ENCODE data around the gene TLE2. TPM values are rescaled to one million over a fixed set of nuclear protein-coding genes. Genes with fewer than 3 reads are reported as not detected.

Gene TLE2
- total RNA-seq, 1 experiment from 2014 or later = 35.6 TPM

GRCh38 chr19:2977001-2977745 is 51.9 kb downstream of the TLE2 start, which contains the start of gene TLE6:
Gene TLE6, plus strand, starts transcription at chr19:2977564. Its CDS starts 670 bp downstream, at chr19:2978234.
- peak; percentile 91 for DNase-seq (ENCODE audit: low read depth, low spot score)
- H3K27ac ChIP-seq (ENCODE audit: low read depth, low read length) = peak within 1 kb of the TSS; percentile 56
- no peaks in the 10 kb centered on the region for H3K9me3 ChIP-seq (ENCODE audit: control insufficient read depth in 1 of 2, insufficient read depth in 1 of 2, low read depth in 1 of 2, low read length in 2 of 2)
- ChIA-PET RAD21 (ENCODE audit: low non-redundant PET in 1 of 2, low total read pairs in 2 of 2, uncharacterized antibody in 2 of 2, unreplicated experiment in 2 of 2) (interaction anchor here in 1 of 2 experiments (0.7 to 1.1 kb wide), 4 partner anchors 27 to 828 kb away, joined by 3 to 5 read pairs (median 4); no protein-coding TSS in a partner anchor), POLR2A (interaction anchor here (0.5 to 1.9 kb wide), 5 partner anchors 13 to 299 kb away, joined by 3 to 7 read pairs (median 5); no protein-coding TSS in a partner anchor), CTCF (interaction anchor here (0.5 to 1.5 kb wide), 4 partner anchors 15 to 127 kb away, joined by 3 to 8 read pairs (median 4); no protein-coding TSS in a partner anchor)
- intact Hi-C loops (cut with micrococcal nuclease) = no loop called here
- peak within 1 kb of the TSS; percentile 63 to 67 for H3K4me3 ChIP-seq (replicated peaks in 1 of 2; ENCODE audit: low read depth in 1 of 2, low read length in 2 of 2)
- no peaks in the 10 kb centered on the region for H3K79me2 ChIP-seq (ENCODE audit: insufficient read depth, low read length)
- no peaks in the 10 kb centered on the region for H3K27me3 ChIP-seq (ENCODE audit: insufficient read depth, low read length)
- H4K20me1 ChIP-seq (ENCODE audit: insufficient read depth) = no peaks in the 10 kb centered on the region
- no TSS peak for BruUV-seq (replicated peaks)
- H3K4me1 ChIP-seq (ENCODE audit: control insufficient read depth in 1 of 2, insufficient read depth in 2 of 2, low read length in 2 of 2) = peaks cover 13 to 22% of the 10 kb centered on the region in 2 experiments
- peak; percentile 95 for ATAC-seq
- H3K9me2 ChIP-seq (ENCODE audit: insufficient read depth) = no peaks in the 10 kb centered on the region
- H2AFZ ChIP-seq (ENCODE audit: low read depth, low read length, poor library complexity, severe bottlenecking) = peak within 1 kb of the TSS; percentile 84
- H3K36me3 ChIP-seq (ENCODE audit: control insufficient read depth in 1 of 2, insufficient read depth in 2 of 2, low read length in 2 of 2) = no peaks in the 10 kb centered on the region
- peak; percentile 96 for TF ChIP-seq MAX (IDR thresholded peaks at IDR 0.05)
- no peak for TF ChIP-seq EZH2phosphoT487 (IDR thresholded peaks at IDR 0.05; ENCODE audit: borderline replicate concordance)
- TF ChIP-seq TCF7L2 (IDR thresholded peaks at IDR 0.05; ENCODE audit: borderline replicate concordance, extremely low read depth, insufficient read depth, insufficient read length) = peak; percentile 93
- TF ChIP-seq POLR2AphosphoS5 (IDR thresholded peaks at IDR 0.05; ENCODE audit: low read depth, low read length) = peak; percentile 49
- TF ChIP-seq SP1 (IDR thresholded peaks at IDR 0.05; ENCODE audit: low read depth) = peak; percentile 94
- TF ChIP-seq ATF3 (IDR thresholded peaks at IDR 0.05) = no peak
- no peak for TF ChIP-seq RAD21 (IDR thresholded peaks at IDR 0.05; ENCODE audit: low read depth)
- no peak for TF ChIP-seq CTCF (IDR thresholded peaks at IDR 0.05 in 2 of 3, conservative IDR thresholded peaks at IDR 0.05 in 1 of 3; ENCODE audit: borderline replicate concordance in 1 of 3, insufficient read depth in 1 of 3, low read depth in 2 of 3, low read length in 2 of 3)
- no peak for TF ChIP-seq FOSL1 (IDR thresholded peaks at IDR 0.05; ENCODE audit: low read depth)
- peak within 1 kb of the TSS; percentile 58 for H3K9ac ChIP-seq (ENCODE audit: low read length)
- peak within 1 kb of the TSS; percentile 99 for H3K4me2 ChIP-seq (ENCODE audit: low read length)

Data from HCT116 (cell line).